NCI-H82 treated with DMSO at 0.1 percent for 48 hours (cell line): ENCODE results near the gene ANKRD44.

ENCODE experiments used
- DNase-seq: peaks from one replicate; lab custom pipeline; 2025; ENCODE audit not compliant: unreplicated experiment; lab: John Stamatoyannopoulos, UW

Gene ANKRD44

GRCh38 chr2:197152451-197153228 lies 157.9 kb downstream of the ANKRD44 start:
- no peak for DNase-seq

- no peak for DNase-seq
These were observed 161.0 kb downstream of the ANKRD44 start for GRCh38 chr2:197149546-197149945.

DNA sequence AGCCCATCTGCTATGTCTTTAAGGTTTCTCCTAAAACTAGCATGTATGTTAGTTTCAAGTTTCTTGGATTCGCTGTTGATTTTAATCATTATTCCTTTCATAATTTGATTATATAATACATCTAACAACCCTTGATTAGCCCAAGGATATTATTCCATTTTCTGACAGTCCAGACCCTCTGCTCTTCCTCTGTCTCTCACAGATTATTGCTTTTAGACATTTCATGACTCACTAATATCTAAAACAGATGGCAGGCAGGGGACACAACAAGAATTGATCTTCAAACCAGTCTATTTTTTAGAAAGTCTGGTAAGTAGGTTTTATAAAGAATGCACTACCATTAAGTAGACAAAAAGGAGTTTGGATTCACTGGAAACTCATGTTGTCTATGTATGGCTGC lies 162.2 kb downstream of the ANKRD44 start:
- no peak for DNase-seq

DNA sequence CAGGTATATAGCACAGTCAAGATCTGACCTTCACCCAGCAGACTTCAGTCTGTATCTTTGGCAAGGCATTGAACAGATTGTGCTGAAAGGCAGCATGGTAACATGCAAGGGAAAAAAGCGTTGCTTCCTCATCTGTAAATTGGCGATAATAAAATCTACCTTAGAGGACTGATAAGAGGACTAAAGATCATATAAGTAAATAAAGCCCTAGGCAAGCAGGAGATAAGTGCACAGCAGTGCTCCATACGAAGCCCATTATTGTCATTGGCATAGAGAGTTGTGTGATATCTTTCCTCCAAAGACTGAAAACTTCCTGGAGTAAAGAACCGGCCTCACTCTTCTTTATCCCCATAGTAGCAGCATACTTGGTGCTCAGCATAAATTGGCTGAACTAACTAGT lies 162.6 kb downstream of the ANKRD44 start:
- no peak for DNase-seq

DNA sequence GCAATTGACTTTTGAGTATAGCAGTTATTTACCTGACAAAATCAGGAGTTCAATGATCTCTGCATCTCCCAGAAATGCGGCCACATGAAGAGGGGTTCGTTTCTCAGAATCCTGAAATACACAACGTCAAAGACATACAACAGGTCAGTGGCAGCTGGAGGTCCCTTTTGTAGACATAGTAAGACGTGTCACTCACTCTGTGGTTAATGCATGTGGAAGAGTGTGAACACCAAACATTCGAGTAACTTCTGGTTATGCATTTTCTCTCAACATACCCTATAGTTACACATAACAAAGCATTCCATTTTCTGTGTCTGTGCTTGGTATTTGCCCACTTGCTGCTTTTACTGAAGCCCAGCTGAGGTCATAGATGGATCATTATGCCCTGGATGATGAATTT lies 163.6 kb downstream of the ANKRD44 start:
- DNase-seq = no peak

DNA sequence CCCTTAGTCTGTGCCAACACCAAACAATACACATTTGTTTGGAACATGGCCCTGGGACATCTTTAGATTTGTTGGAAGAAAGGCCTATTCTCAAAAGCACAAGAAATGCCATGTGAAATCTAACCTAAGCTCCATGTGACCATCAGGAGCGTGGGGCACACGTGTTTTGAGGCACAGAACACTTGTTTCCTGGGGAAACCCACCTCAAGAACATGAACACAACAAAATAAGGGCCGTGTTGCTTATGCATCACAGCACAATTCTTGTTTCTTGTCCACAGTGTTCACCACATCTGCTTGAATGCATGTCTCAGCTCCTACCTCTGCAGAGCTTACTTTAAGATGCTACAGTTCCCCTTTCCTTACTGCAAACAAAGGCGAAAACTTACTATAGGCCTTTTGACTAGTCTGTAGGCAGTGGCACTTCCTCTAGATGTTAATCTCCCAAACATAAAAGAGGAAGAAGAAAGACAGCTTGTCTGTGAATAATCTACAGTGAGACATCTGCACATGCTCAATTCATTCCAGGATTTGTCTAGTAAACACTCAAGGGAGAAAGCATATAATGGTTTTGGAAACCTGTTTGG lies 165.0 kb downstream of the ANKRD44 start:
- DNase-seq = no peak

DNA sequence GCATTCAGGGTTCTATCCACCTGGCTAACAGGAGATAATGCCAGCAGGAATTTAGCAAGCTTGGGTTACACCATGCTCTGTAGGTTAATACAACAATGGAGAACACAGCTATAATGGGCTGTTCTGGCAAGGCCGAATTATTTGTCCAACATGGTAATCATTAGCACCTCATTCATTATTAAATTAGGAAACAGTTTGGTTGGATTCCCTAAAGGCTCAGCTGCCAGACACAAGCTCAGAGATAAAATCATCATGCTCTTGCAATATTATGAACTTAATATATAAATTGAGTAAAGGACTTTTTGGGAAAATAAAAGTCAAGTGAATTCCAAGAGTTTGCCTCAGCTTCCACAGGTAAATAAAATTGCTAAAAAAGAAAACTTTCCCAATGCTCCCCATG lies 166.4 kb downstream of the ANKRD44 start:
- no peak for DNase-seq

- no peak for DNase-seq
These were observed 168.7 kb downstream of the ANKRD44 start for GRCh38 chr2:197141702-197142473.

DNA sequence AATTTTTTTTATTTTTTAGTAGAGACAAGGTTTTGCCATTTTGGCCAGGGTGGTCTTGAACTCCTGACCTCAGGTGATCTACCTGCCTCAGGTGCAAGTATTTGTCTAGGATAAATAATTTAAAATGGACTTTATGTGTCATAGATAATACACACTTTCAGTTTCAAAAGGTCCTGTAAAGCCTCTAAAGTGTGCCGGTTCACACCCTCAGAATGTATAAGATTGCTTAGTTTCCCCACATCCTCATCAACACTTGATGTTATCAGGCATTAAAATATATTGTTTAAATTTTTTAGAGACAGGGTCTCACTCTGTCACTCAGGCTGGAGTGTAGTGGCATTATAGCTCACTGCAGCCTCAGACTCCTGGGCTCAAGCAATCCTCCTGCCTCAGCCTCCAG lies 170.5 kb downstream of the ANKRD44 start:
- no peak for DNase-seq

- DNase-seq = no peak
These were observed 172.1 kb downstream of the ANKRD44 start for GRCh38 chr2:197138506-197138905.

DNA sequence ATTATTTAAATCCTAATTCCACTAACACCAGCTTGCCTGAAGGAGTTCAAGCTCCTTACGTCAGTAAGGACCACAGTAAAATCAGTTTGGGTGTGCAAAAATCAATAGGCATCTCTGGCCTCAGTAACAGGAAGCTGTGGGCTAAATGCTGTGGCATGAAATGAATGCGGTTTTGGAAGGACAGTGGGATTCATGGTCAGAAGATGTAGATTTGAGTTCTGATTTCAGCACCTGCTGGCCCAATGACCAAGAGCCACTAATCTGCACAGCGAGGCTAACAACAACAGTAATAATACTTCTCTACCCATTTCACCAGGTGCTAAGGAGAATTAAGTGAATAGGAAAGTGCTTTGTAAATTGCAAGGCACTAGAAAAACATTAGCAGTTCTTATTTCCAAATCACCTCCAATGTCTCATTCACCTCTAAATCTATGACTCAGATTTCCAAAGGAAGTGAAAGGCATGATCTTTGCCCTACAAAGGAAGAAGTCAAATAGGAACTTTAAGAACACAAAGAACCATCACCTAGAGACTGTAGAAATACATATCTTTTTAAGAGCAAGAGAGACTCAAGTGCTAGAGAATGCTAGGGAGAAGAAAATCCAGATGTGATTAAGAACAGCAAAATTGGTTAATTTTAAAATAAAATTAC lies 172.6 kb downstream of the ANKRD44 start:
- DNase-seq = no peak

GRCh38 chr2:197137231-197137630 lies 173.3 kb downstream of the ANKRD44 start:
- DNase-seq = no peak

DNA sequence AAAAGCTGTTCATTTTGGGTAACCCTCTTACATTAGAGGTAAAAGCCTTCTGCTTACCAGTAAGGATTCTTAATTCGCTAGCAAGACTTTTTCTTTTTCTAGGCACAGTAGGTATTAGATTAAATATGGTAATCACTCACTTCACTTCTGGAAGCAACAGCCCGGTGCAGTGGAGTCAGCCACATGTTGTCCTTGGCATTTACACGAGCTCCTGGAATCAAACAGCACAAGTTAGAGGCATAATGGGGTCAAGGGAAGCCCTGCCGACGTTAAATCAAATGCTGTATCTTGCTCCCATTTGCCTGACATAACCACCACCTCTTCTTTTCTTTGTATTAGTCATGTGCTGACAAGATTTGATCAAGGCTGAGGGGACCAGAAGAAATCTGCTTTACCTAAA lies 174.1 kb downstream of the ANKRD44 start:
- no peak for DNase-seq

- DNase-seq = no peak
These were observed 174.8 kb downstream of the ANKRD44 start for GRCh38 chr2:197135806-197136205.

DNA sequence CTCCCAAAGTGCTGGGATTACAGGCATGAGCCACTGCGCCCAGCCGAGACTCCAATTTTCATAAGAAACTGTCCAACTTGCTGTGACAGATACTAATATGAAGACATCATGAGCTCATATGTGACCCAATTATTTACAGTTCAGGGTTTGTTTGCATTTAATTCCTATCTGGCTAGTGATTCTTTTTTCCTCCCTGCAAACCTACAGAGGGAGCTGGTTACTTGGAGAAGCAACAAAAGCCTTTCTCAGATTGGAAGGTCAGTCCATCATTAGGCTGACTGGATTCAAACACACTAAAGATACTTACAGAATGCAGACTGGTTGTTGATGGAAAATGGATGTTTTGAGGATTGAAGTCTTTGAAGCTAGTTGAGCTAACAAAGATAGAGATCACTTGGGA lies 176.4 kb downstream of the ANKRD44 start:
- DNase-seq = no peak

DNA sequence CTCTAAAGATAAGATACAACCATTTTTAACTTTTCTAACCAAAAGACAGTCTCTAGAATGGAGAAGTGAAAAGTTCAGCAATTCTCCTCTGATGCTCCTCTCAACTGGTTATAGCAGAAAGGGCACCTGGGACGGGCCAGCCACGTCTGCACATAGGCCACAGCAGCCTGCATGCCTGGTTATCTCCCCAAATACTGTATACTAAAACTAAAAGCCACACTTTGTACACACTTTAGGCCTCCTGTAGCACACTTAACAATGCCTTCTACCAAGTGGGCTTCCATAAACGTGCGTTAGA lies 179.1 kb downstream of the ANKRD44 start:
- DNase-seq = no peak

GRCh38 chr2:197130318-197130717 lies 180.3 kb downstream of the ANKRD44 start:
- no peak for DNase-seq

GRCh38 chr2:197128897-197129296 lies 181.7 kb downstream of the ANKRD44 start:
- no peak for DNase-seq

- DNase-seq = no peak
These were observed 182.5 kb downstream of the ANKRD44 start for GRCh38 chr2:197128126-197128525.

DNA sequence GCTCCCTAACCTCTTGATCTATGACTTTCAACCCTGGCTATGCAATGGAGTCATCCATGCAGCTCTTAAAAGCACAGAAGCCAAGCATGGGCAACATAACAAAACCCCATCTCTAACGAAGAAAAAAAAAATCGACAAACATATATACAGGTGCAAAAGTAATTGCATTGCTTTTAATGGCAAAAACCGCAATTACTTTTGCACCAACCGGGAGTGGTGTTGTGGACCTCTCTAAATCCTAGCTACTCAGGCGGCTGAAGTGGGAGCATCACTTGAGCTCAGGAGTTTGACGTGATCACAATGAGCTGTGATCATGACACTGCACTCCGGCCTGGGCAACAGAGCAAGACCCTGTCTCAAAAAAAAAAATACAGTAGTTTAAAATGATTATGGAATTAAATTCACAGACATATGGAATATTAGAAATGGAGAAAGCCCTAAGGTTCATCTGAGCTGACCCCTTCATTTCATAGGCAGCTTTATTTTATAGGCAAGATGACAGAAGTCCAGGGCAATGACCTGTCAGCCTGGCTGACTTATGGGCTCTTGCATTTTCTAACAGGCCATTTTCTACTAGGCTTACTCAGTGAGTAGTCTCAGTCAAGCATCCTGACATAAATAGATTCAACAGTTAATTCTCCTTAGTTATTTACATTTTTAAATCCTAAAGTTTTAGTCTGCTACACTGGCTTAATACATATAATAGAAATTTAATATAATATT lies 183.8 kb downstream of the ANKRD44 start:
- no peak for DNase-seq
